HepG2 (cell line): ENCODE measurements around the gene PYGB. TPM values are rescaled to one million over a fixed set of nuclear protein-coding genes. Genes with fewer than 3 reads are reported as not detected.
A peak's percentile ranks its signal among the peaks of the same experiment; 100 is the strongest.

Source experiments
- ATAC-seq: fragments of 200-7000 bp; cut with Tn5 transposase; 3 replicates; pipeline ENCODE4 v1.9.1; 2020; ENCODE audit warnings: mild to moderate bottlenecking, moderate library complexity
- BruUV-seq: library from RNA; stranded (reverse); fragments of 400-500 nt; replicated peaks from 2 replicates; lab custom pipeline; 2021; lab: Mats Ljungman, UMichigan
- CTCF ChIA-PET: fragments of 300-600 bp; formaldehyde crosslinking; extraction: SDS; loops from one replicate; lab custom pipeline; 2021; ENCODE audit warnings: low total read pairs, inconsistent platforms, low intra/inter-chr PET ratio; lab: Yijun Ruan, JAX
- POLR2A ChIA-PET: fragments of 350-600 bp; sonication (Branson Sonifier 250); formaldehyde crosslinking; loops from one replicate; lab custom pipeline; 2020; ENCODE audit warnings: antibody characterized with exemption, inconsistent platforms; lab: Yijun Ruan, JAX
- DNase-seq: peaks from one replicate; pipeline ENCODE4 v3.0.0-alpha.2; 2015; ENCODE audit warnings: low spot score
- FAIRE-seq: peaks from 3 replicates; lab custom pipeline; 2011; peaks lifted over from hg19 to GRCh38; lab: Jason Lieb, UNC
- H2AFZ ChIP-seq: one replicate; pipeline ENCODE4 v1.6.1; 2011; ENCODE audit warnings: low read length, inconsistent platforms
- H3K27ac ChIP-seq: fragments of 300-600 bp; 3 replicates; pipeline ENCODE4 v1.8.0; 2011; ENCODE audit warnings: mixed run types, mild to moderate bottlenecking, mixed read lengths, low read length, inconsistent platforms; ENCODE audit not compliant: insufficient read depth; ENCODE audit errors: extremely low read length
- H3K27me3 ChIP-seq, 2 experiments: fragments of 200-600 bp in 1 of 2; 2 replicates in 1 of 2; 3 replicates in 1 of 2; pipeline versions ENCODE4 v1.6.0 to v1.8.0; 2011; ENCODE audit warnings: low read length in 2 of 2, mild to moderate bottlenecking in 2 of 2, moderate library complexity in 2 of 2, inconsistent platforms in 1 of 2; ENCODE audit not compliant: insufficient read depth in 2 of 2, control insufficient read depth in 1 of 2
- H3K36me3 ChIP-seq, 2 experiments: fragments of 200-600 bp in 1 of 2; replicated peaks in 1 of 2; 2 replicates in 1 of 2; 3 replicates in 1 of 2; pipeline versions ENCODE4 v1.5.1 to v1.8.0; 2011; ENCODE audit warnings: low read length in 2 of 2, inconsistent platforms in 1 of 2; ENCODE audit not compliant: insufficient read depth in 2 of 2, control insufficient read depth in 1 of 2
- H3K4me1 ChIP-seq: 2 replicates; pipeline ENCODE4 v1.5.1; 2012; ENCODE audit warnings: low read length, inconsistent platforms; ENCODE audit not compliant: insufficient read depth
- H3K4me2 ChIP-seq: 2 replicates; pipeline ENCODE4 v1.6.0; 2011; ENCODE audit warnings: low read depth, low read length, inconsistent platforms
- H3K4me3 ChIP-seq, 3 experiments: fragments of 200-600 bp in 1 of 3; sonication (generic), shearing (Covaris generic) in 1 of 3; replicated peaks in 1 of 3; 2 replicates each; pipeline ENCODE4 v1.5.1; 2011 to 2016; ENCODE audit warnings: low read length in 3 of 3, inconsistent platforms in 2 of 3, low read depth in 2 of 3, mild to moderate bottlenecking in 2 of 3, control low read depth in 1 of 3, mixed read lengths in 1 of 3; ENCODE audit not compliant: insufficient read depth in 1 of 3
- H3K79me2 ChIP-seq: one replicate; pipeline ENCODE4 v1.6.1; 2011; ENCODE audit warnings: low read length, inconsistent platforms; ENCODE audit not compliant: insufficient read depth
- H3K9ac ChIP-seq: 2 replicates; pipeline ENCODE4 v1.6.0; 2011; ENCODE audit warnings: mild to moderate bottlenecking, low read depth, low read length, inconsistent platforms; ENCODE audit not compliant: insufficient read depth
- H3K9me3 ChIP-seq: 2 replicates; pipeline ENCODE4 v1.5.1; 2012; ENCODE audit warnings: mild to moderate bottlenecking, low read length
- H4K20me1 ChIP-seq: 2 replicates; pipeline ENCODE4 v1.6.0; 2011; ENCODE audit warnings: inconsistent platforms, mild to moderate bottlenecking, low read length, moderate library complexity; ENCODE audit not compliant: insufficient read depth
- HNRNPL ChIP-seq: fragments of 200-400 bp; formaldehyde crosslinking; IDR thresholded peaks from 2 replicates; pipeline ENCODE4 v1.6.1; 2017; ENCODE audit warnings: mild to moderate bottlenecking, low read depth, low read length
- HOXA3 ChIP-seq: sonication (generic); formaldehyde crosslinking; IDR thresholded peaks from 2 replicates; pipeline ENCODE4 v1.5.0; 2020; ENCODE audit warnings: missing genetic modification reagents
- KLF15 ChIP-seq: sonication (generic); formaldehyde crosslinking; IDR thresholded peaks from 2 replicates; pipeline ENCODE4 v1.8.1; 2023; ENCODE audit warnings: borderline replicate concordance, mild to moderate bottlenecking, inconsistent platforms, missing genetic modification reagents, mixed read lengths
- NFKB2 ChIP-seq: sonication (generic); formaldehyde crosslinking; IDR thresholded peaks from 2 replicates; pipeline ENCODE4 v1.4.0; 2020; ENCODE audit warnings: missing genetic modification reagents, borderline replicate concordance
- SYNCRIP ChIP-seq: fragments of 200-400 bp; formaldehyde crosslinking; IDR thresholded peaks from 2 replicates; pipeline ENCODE4 v1.6.1; 2018; ENCODE audit warnings: mild to moderate bottlenecking, low read depth, low read length; ENCODE audit not compliant: insufficient read depth
- ZNF121 ChIP-seq: sonication (generic); formaldehyde crosslinking; IDR thresholded peaks from 2 replicates; pipeline ENCODE4 v1.5.0; 2020; ENCODE audit warnings: mild to moderate bottlenecking, missing genetic modification reagents
- ZNF230 ChIP-seq: sonication (generic); formaldehyde crosslinking; IDR thresholded peaks from 2 replicates; pipeline ENCODE4 v1.4.0; 2020; ENCODE audit warnings: mild to moderate bottlenecking, missing genetic modification reagents
- ZNF556 ChIP-seq: sonication (generic); formaldehyde crosslinking; IDR thresholded peaks from 2 replicates; pipeline ENCODE4 v1.4.0; 2020; ENCODE audit warnings: mild to moderate bottlenecking, missing genetic modification reagents, borderline replicate concordance
- ZNF768 ChIP-seq: sonication (generic); formaldehyde crosslinking; IDR thresholded peaks from 2 replicates; pipeline ENCODE4 v1.4.0; 2020; ENCODE audit warnings: missing genetic modification reagents
- ZNF776 ChIP-seq: sonication (generic); formaldehyde crosslinking; IDR thresholded peaks from 2 replicates; pipeline ENCODE4 v1.4.0; 2020; ENCODE audit warnings: mild to moderate bottlenecking, missing genetic modification reagents
- ZSCAN22 ChIP-seq: sonication (generic); formaldehyde crosslinking; IDR thresholded peaks from 2 replicates; pipeline ENCODE4 v1.4.0; 2020; ENCODE audit warnings: mild to moderate bottlenecking, missing genetic modification reagents
- WGBS: methylation state at CpG from one replicate; pipeline ENCODE4 v1.1.6; 2017; ENCODE audit warnings: low lambda C conversion rate; 5-methylcytosine and 5-hydroxymethylcytosine counted together
- in situ Hi-C: cut with HindIII; loops from 2 replicates; pipeline ENCODE4 v1.10.0; 2017; ENCODE audit warnings: low pct_unique_long_range_greater_than_20kb; ENCODE audit not compliant: extremely low pct_ligation_motif_present
- intact Hi-C: fragments of 100-400 bp; cut with micrococcal nuclease; formaldehyde crosslinking; loops from one replicate; pipeline ENCODE4 v1.10.0; 2022; ENCODE audit not compliant: unreplicated experiment
- polyA plus RNA-seq, 8 experiments: library from polyadenylated mRNA; depleted of rRNA in 3 of 8; stranded (reverse) in 7 of 8; unstranded in 1 of 8; fragments of >200 nt; fragmentation: Illumina TruSeq in 4 of 8; extraction: Trizol in 4 of 8; gene quantifications; 2 replicates each; pipeline versions ENCODE4 v1.2.1 to v1.2.3, GENCODE V29; 2011 to 2016; ENCODE audit warnings: low read depth in 4 of 8, missing spikeins in 1 of 8, mixed read lengths in 1 of 8; ENCODE audit not compliant: insufficient read depth in 1 of 8
- total RNA-seq, 5 experiments: library from RNA; depleted of rRNA; stranded (reverse); fragments of >200 nt; fragmentation: Illumina TruSeq; extraction: Trizol; gene quantifications; 2 replicates each; pipeline ENCODE4 v1.2.3, GENCODE V29; 2016; ENCODE audit warnings: low read depth in 1 of 5
- TF ChIP-seq, protein P1 (sequence below), 2 experiments: sonication (generic) in 1 of 2; formaldehyde crosslinking in 1 of 2; IDR thresholded peaks; 2 replicates each; pipeline versions ENCODE4 v1.4.0 to v1.6.1; 2016 to 2020; ENCODE audit warnings: borderline replicate concordance in 1 of 2, low read depth in 1 of 2, mild to moderate bottlenecking in 1 of 2, missing genetic modification reagents in 1 of 2
- TF ChIP-seq, protein P2 (sequence below): sonication (generic); formaldehyde crosslinking; IDR thresholded peaks from 2 replicates; pipeline ENCODE4 v1.8.0; 2022; ENCODE audit warnings: missing genetic modification reagents, mild to moderate bottlenecking, borderline replicate concordance
- TF ChIP-seq, protein P3 (sequence below): sonication (generic); formaldehyde crosslinking; IDR thresholded peaks from 2 replicates; pipeline ENCODE4 v1.4.0; 2020; ENCODE audit warnings: missing genetic modification reagents

Gene PYGB
- total and polyA plus RNA-seq, 2 of the 13 experiments (the other 11 are each of a cell fraction or from before 2014, with no cell fraction given): 24.2 to 86.3 TPM

DNA sequence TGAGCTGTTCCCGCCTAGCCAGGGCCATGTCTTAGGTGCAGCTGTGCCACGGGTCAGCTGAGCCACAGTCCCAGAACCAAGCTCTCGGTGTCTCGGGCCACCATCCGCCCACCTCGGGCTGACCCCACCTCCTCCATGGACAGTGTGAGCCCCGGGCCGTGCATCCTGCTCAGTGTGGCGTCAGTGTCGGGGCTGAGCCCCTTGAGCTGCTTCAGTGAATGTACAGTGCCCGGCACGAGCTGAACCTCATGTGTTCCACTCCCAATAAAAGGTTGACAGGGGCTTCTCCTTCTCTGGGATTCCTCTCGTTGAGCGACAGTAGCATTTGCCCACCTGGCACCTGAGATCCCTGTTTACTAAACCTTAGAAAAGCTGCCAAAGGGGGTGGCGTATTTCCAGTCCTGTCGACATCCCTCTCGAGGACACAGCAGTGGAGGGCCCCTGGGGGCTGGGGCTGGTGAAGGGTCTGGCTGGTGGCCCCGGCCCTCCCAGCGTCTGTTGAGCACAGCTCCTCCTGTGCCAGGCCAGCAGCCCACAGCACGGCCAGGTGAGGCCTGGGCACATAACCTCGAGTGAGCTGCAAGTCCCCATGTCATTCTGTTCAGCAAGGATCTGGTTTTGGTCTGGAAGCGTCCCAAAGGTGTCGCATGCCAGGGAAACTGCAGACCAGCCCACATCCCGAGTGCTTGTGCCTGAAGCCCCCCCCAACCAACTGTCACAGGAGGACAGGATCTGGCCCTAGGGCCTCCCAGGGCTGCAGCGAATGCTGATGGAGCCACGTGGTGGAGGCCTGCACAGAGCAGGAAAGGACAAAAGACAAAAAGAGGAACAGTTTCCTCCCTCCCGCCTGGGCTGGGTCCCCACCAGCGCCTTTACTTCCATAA lies 21.2 kb upstream of the PYGB start:
- no peak overlapping the region for H2AFZ ChIP-seq
- H3K27me3 ChIP-seq: no peaks in the 10 kb centered on the region
- no peak overlapping the region for H3K9ac ChIP-seq
- ChIA-PET POLR2A (interaction anchor here (0.5 to 6.5 kb wide), 6 partner anchors 10 to 1848 kb away, joined by 3 to 72 read pairs (median 8); partner anchors contain the start of genes ENTPD6 and PYGB), CTCF (no interaction called here)
- H3K9me3 ChIP-seq: no peaks in the 10 kb centered on the region
- DNase-seq (no peak), FAIRE-seq (no peak), ATAC-seq (peak; percentile 49)
- peaks cover 54% of the 10 kb centered on the region for H3K4me1 ChIP-seq
- H3K36me3 ChIP-seq: peaks cover 2 to 3% of the 10 kb centered on the region in 2 experiments; a peak in 1 of 5 replicates
- intact Hi-C loops: no loop called here
- TSS peak; percentile 93 for BruUV-seq
- no peaks in the 10 kb centered on the region for H3K79me2 ChIP-seq
- no peak overlapping the region for H3K4me3 ChIP-seq
- H4K20me1 ChIP-seq: no peaks in the 10 kb centered on the region
- in situ Hi-C loops: no loop called here
- 74% methylated on average over 26 of the region's 28 CpGs for WGBS
- peak overlapping the region; percentile 54; the same call in 1 of the 2 replicates for H3K4me2 ChIP-seq
- peak overlapping the region; percentile 43 for H3K27ac ChIP-seq
- TF ChIP-seq, protein P1, sequence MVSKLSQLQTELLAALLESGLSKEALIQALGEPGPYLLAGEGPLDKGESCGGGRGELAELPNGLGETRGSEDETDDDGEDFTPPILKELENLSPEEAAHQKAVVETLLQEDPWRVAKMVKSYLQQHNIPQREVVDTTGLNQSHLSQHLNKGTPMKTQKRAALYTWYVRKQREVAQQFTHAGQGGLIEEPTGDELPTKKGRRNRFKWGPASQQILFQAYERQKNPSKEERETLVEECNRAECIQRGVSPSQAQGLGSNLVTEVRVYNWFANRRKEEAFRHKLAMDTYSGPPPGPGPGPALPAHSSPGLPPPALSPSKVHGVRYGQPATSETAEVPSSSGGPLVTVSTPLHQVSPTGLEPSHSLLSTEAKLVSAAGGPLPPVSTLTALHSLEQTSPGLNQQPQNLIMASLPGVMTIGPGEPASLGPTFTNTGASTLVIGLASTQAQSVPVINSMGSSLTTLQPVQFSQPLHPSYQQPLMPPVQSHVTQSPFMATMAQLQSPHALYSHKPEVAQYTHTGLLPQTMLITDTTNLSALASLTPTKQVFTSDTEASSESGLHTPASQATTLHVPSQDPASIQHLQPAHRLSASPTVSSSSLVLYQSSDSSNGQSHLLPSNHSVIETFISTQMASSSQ (IDR thresholded peaks at IDR 0.05; ENCODE audit: low read depth): no peak
- TF ChIP-seq, protein P1 (CRISPR knock-in tag; IDR thresholded peaks at IDR 0.05; ENCODE audit: borderline replicate concordance): peak; percentile 41; the same call in 1 of the 2 replicates
- peak; percentile 72; the same call in 1 of the 2 replicates for TF ChIP-seq ZNF556 (CRISPR knock-in tag)
- TF ChIP-seq ZNF776: peak; percentile 9; the same call in 1 of the 2 replicates
- TF ChIP-seq ZNF121 (CRISPR knock-in tag): peak; percentile 76
- TF ChIP-seq ZSCAN22 (CRISPR knock-in tag): 0 out of 2 replicates have a peak, but pooled peaks have one; percentile 34
- 0 out of 2 replicates have a peak, but pooled peaks have one; percentile 74 for TF ChIP-seq ZNF230
- TF ChIP-seq HOXA3 (CRISPR knock-in tag): peak; percentile 48; the same call in 1 of the 2 replicates
- TF ChIP-seq HNRNPL: 0 out of 2 replicates have a peak, but pooled peaks have one; percentile 20
- peak; percentile 35; the same call in 1 of the 2 replicates for TF ChIP-seq ZNF768 (CRISPR knock-in tag)
- TF ChIP-seq NFKB2 (CRISPR knock-in tag): peak; percentile 91; the same call in 1 of the 2 replicates
- TF ChIP-seq, protein P2, sequence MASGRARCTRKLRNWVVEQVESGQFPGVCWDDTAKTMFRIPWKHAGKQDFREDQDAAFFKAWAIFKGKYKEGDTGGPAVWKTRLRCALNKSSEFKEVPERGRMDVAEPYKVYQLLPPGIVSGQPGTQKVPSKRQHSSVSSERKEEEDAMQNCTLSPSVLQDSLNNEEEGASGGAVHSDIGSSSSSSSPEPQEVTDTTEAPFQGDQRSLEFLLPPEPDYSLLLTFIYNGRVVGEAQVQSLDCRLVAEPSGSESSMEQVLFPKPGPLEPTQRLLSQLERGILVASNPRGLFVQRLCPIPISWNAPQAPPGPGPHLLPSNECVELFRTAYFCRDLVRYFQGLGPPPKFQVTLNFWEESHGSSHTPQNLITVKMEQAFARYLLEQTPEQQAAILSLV (CRISPR knock-in tag): peak; percentile 60; the same call in 1 of the 2 replicates
- TF ChIP-seq SYNCRIP: no peak
- no peak for TF ChIP-seq KLF15 (CRISPR knock-in tag)
- TF ChIP-seq, protein P3, sequence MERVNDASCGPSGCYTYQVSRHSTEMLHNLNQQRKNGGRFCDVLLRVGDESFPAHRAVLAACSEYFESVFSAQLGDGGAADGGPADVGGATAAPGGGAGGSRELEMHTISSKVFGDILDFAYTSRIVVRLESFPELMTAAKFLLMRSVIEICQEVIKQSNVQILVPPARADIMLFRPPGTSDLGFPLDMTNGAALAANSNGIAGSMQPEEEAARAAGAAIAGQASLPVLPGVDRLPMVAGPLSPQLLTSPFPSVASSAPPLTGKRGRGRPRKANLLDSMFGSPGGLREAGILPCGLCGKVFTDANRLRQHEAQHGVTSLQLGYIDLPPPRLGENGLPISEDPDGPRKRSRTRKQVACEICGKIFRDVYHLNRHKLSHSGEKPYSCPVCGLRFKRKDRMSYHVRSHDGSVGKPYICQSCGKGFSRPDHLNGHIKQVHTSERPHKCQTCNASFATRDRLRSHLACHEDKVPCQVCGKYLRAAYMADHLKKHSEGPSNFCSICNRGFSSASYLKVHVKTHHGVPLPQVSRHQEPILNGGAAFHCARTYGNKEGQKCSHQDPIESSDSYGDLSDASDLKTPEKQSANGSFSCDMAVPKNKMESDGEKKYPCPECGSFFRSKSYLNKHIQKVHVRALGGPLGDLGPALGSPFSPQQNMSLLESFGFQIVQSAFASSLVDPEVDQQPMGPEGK (CRISPR knock-in tag): peak; percentile 63
